Activated T-helper 1 cell treated with anti-CD3 and anti-CD28 coated beads, Interleukin-12 subunit alpha, Interleukin-12 subunit beta, Interleukin-2, Interleukin-4 antibody, amounts not matched to agents 30 ng/mL and 10 ng/mL and 1 ng/mL, durations not matched to agents 14 hours and 24 hours and 36 hours (primary cell): ENCODE results near the gene CD9. TPM values are rescaled to one million over a fixed set of nuclear protein-coding genes. Genes with fewer than 3 reads are reported as not detected.
"Not testable (repeated sequence)": the region's sequence is repeated elsewhere in the genome, so short reads cannot be mapped to it uniquely, and the experiment has no call there.

Experiments used
- DNase-seq: peaks from one replicate; pipeline ENCODE4 v3.0.0; 2021; ENCODE audit warnings: low spot score
- H3K27ac Mint-ChIP-seq: one replicate; pipeline ENCODE4 v1.8.0; 2021; ENCODE audit warnings: mild to moderate bottlenecking, mixed read lengths
- H3K27me3 Mint-ChIP-seq: one replicate; pipeline ENCODE4 v1.8.0; 2022; ENCODE audit warnings: mild to moderate bottlenecking, moderate library complexity, mixed read lengths; ENCODE audit not compliant: insufficient read depth
- H3K36me3 Mint-ChIP-seq: one replicate; pipeline ENCODE4 v1.8.0; 2021; ENCODE audit warnings: low read depth, mixed read lengths
- H3K4me1 Mint-ChIP-seq: one replicate; pipeline ENCODE4 v1.8.0; 2021; ENCODE audit warnings: low read depth, mixed read lengths
- H3K4me3 Mint-ChIP-seq: one replicate; pipeline ENCODE4 v1.8.0; 2021; ENCODE audit warnings: mild to moderate bottlenecking, moderate library complexity, mixed read lengths
- H3K9me3 Mint-ChIP-seq: one replicate; pipeline ENCODE4 v1.8.0; 2021; ENCODE audit warnings: mixed read lengths
- intact Hi-C: fragments of 100-400 bp; cut with micrococcal nuclease; formaldehyde crosslinking; loops from one replicate; pipeline ENCODE4 v1.15.1; 2024
- total RNA-seq: library from RNA; stranded (reverse); gene quantifications from 2 replicates; pipeline ENCODE4 v1.2.3, GENCODE V29; 2022

The CD9 gene
- total RNA-seq, 1 donor from 2014 or later: 50.9 TPM

GRCh38 chr12:6185961-6186827 is 14.0 kb upstream of the CD9 start:
- DNase-seq: no peak
- intact Hi-C loops: no loop called here
- Mint-ChIP-seq H3K4me3 (no peak overlapping the region), H3K27me3 (peaks cover 23% of the 10 kb centered on the region), H3K36me3 (no peaks in the 10 kb centered on the region), H3K4me1 (no peaks in the 10 kb centered on the region), H3K27ac (no peak overlapping the region), H3K9me3 (no peaks in the 10 kb centered on the region)

GRCh38 chr12:6187948-6188793 is 12.0 kb upstream of the CD9 start:
- intact Hi-C loops: no loop called here
- peaks cover 25% of the 10 kb centered on the region for H3K27me3 Mint-ChIP-seq
- no peak overlapping the region for H3K27ac Mint-ChIP-seq
- H3K4me1 Mint-ChIP-seq: no peaks in the 10 kb centered on the region
- DNase-seq: no peak
- no peak overlapping the region for H3K4me3 Mint-ChIP-seq
- H3K9me3 Mint-ChIP-seq: no peaks in the 10 kb centered on the region
- H3K36me3 Mint-ChIP-seq: no peaks in the 10 kb centered on the region

GRCh38 chr12:6189028-6189427 is 11.2 kb upstream of the CD9 start:
- intact Hi-C loops: no loop called here
- Mint-ChIP-seq H3K27ac (no peak overlapping the region), H3K36me3 (no peaks in the 10 kb centered on the region), H3K27me3 (peaks cover 23% of the 10 kb centered on the region), H3K9me3 (no peaks in the 10 kb centered on the region), H3K4me3 (no peak overlapping the region), H3K4me1 (no peaks in the 10 kb centered on the region)
- DNase-seq: no peak

GRCh38 chr12:6189952-6190598 is 10.1 kb upstream of the CD9 start:
- DNase-seq, H3K4me1 Mint-ChIP-seq, H3K9me3 Mint-ChIP-seq, H3K27ac Mint-ChIP-seq, H3K4me3 Mint-ChIP-seq, H3K36me3 Mint-ChIP-seq: not testable (repeated sequence)
- H3K27me3 Mint-ChIP-seq: peaks cover 23% of the 10 kb centered on the region
- intact Hi-C loops: loop anchor here (10.0 kb wide), 1 partner anchor 205 kb away; no protein-coding TSS in a partner anchor

- not testable (repeated sequence) for H3K9me3 Mint-ChIP-seq, H3K4me1 Mint-ChIP-seq, H3K4me3 Mint-ChIP-seq, DNase-seq, H3K36me3 Mint-ChIP-seq, H3K27ac Mint-ChIP-seq
- peaks cover 23% of the 10 kb centered on the region for H3K27me3 Mint-ChIP-seq
- intact Hi-C loops: loop anchor here (10.0 kb wide), 1 partner anchor 206 kb away; no protein-coding TSS in a partner anchor
These were observed 9.3 kb upstream of the CD9 start for GRCh38 chr12:6190767-6191530.

- Mint-ChIP-seq H3K9me3 (no peaks in the 10 kb centered on the region), H3K36me3 (no peaks in the 10 kb centered on the region), H3K4me3 (no peak overlapping the region), H3K27me3 (peaks cover 18% of the 10 kb centered on the region), H3K4me1 (peaks cover 15% of the 10 kb centered on the region), H3K27ac (peak overlapping the region; percentile 5)
- DNase-seq: no peak
- intact Hi-C loops: loop anchor here (10.0 kb wide), 1 partner anchor 208 kb away; no protein-coding TSS in a partner anchor
These were observed 7.4 kb upstream of the CD9 start for GRCh38 chr12:6192604-6193380.

- no peaks in the 10 kb centered on the region for H3K9me3 Mint-ChIP-seq
- intact Hi-C loops: loop anchor here (10.0 kb wide), 1 partner anchor 209 kb away; no protein-coding TSS in a partner anchor
- no peak for DNase-seq
- H3K27me3 Mint-ChIP-seq: peaks cover 23% of the 10 kb centered on the region
- H3K4me3 Mint-ChIP-seq: no peak overlapping the region
- H3K36me3 Mint-ChIP-seq: no peaks in the 10 kb centered on the region
- H3K27ac Mint-ChIP-seq: no peak overlapping the region
- H3K4me1 Mint-ChIP-seq: peaks cover 26% of the 10 kb centered on the region
These were observed 6.1 kb upstream of the CD9 start for GRCh38 chr12:6193853-6194815.

- Mint-ChIP-seq H3K9me3 (no peaks in the 10 kb centered on the region), H3K4me1 (peaks cover 26% of the 10 kb centered on the region), H3K27me3 (peaks cover 20% of the 10 kb centered on the region), H3K4me3 (no peak overlapping the region), H3K36me3 (no peaks in the 10 kb centered on the region), H3K27ac (peak overlapping the region; percentile 32)
- intact Hi-C loops: loop anchor here (1.0 to 10.0 kb wide), 5 partner anchors 20 to 211 kb away; no protein-coding TSS in a partner anchor
- peak; percentile 61 for DNase-seq
These were observed 4.3 kb upstream of the CD9 start for GRCh38 chr12:6195665-6196535.

GRCh38 chr12:6198051-6198450 is 2.1 kb upstream of the CD9 start:
- intact Hi-C loops: loop anchor here (2.0 to 10.0 kb wide), 3 partner anchors 33 to 213 kb away; no protein-coding TSS in a partner anchor
- Mint-ChIP-seq H3K27ac (no peak overlapping the region), H3K4me3 (no peak overlapping the region), H3K36me3 (no peaks in the 10 kb centered on the region), H3K4me1 (peaks cover 35% of the 10 kb centered on the region), H3K9me3 (no peaks in the 10 kb centered on the region), H3K27me3 (peaks cover 25% of the 10 kb centered on the region)
- no peak for DNase-seq

- no peak for DNase-seq
- H3K9me3 Mint-ChIP-seq: no peaks in the 10 kb centered on the region
- intact Hi-C loops: loop anchor here (2.0 to 10.0 kb wide), 3 partner anchors 32 to 214 kb away; no protein-coding TSS in a partner anchor
- H3K4me1 Mint-ChIP-seq: peaks cover 36% of the 10 kb centered on the region
- H3K27ac Mint-ChIP-seq: no peak overlapping the region
- no peaks in the 10 kb centered on the region for H3K36me3 Mint-ChIP-seq
- H3K27me3 Mint-ChIP-seq: peaks cover 27% of the 10 kb centered on the region
- no peak overlapping the region for H3K4me3 Mint-ChIP-seq
These were observed 1.6 kb upstream of the CD9 start for GRCh38 chr12:6198556-6198955.
